Measurements from ENCODE around the gene SIGLEC1. TPM values are rescaled to one million over a fixed set of nuclear protein-coding genes. Genes with fewer than 3 reads are reported as not detected.

The SIGLEC1 gene
- total RNA-seq, 3 donors from 2014 or later = 0.05 TPM

DNA sequence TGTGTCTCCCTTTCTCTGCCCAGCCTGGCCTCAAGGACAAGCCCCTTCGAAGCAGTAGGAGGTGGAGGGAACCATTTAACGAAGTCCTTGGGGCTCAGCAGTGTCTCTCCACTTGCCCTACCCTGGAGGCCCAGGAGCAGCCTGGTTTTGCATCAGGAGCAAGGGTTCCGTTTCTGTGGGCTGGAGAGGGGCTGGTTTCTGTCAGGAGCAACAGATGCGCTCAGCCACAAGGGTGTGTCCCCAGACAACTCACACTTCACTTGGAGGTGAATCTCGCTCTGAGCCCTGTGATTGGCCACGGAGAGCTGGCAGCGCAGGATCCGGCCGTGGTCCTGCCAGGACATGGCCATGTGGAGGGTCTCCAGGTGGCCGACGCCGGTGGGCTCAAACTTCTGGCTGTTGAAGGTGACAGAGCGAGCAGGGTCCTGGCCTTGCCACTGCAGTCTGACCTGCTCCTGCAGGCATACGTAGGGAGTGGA lies 6.9 kb downstream of the SIGLEC1 start:
- Mint-ChIP-seq H3K9me3 (no peaks in the 10 kb centered on the region), H3K4me1 (ENCODE audit: low read depth) (no peaks in the 10 kb centered on the region), H3K36me3 (ENCODE audit: insufficient read depth) (no peaks in the 10 kb centered on the region), H3K4me3 (no peak overlapping the region), H3K27me3 (ENCODE audit: low read depth) (peaks cover 7% of the 10 kb centered on the region)
- DNase-seq (no peak), ATAC-seq (no peak)

DNA sequence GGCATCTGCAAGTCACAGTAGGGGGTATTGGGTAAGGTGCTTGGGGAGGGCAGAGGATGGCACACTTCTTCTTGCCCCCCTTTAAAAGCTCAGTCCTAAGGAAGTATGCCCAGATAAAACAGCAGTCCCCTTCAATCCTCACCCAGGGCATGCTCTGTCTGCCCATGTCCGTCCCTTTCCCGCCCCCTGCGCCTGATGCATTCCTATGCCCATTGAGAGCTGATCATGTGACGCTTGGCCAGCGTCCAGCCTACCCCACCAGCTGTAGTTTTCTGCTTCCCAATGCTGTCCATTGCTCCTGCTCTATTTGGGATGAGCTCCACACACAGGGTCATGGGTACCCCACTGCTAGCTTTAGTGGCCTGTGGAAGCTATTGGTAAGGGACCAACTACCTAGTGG lies 8.3 kb downstream of the SIGLEC1 start:
- DNase-seq (no peak), ATAC-seq (no peak)
- H3K4me3 Mint-ChIP-seq = no peak overlapping the region
- no peaks in the 10 kb centered on the region for H3K9me3 Mint-ChIP-seq
- no peaks in the 10 kb centered on the region for H3K4me1 Mint-ChIP-seq (ENCODE audit: low read depth)
- H3K36me3 Mint-ChIP-seq (ENCODE audit: insufficient read depth) = no peaks in the 10 kb centered on the region
- H3K27me3 Mint-ChIP-seq (ENCODE audit: low read depth) = peaks cover 7% of the 10 kb centered on the region

DNA sequence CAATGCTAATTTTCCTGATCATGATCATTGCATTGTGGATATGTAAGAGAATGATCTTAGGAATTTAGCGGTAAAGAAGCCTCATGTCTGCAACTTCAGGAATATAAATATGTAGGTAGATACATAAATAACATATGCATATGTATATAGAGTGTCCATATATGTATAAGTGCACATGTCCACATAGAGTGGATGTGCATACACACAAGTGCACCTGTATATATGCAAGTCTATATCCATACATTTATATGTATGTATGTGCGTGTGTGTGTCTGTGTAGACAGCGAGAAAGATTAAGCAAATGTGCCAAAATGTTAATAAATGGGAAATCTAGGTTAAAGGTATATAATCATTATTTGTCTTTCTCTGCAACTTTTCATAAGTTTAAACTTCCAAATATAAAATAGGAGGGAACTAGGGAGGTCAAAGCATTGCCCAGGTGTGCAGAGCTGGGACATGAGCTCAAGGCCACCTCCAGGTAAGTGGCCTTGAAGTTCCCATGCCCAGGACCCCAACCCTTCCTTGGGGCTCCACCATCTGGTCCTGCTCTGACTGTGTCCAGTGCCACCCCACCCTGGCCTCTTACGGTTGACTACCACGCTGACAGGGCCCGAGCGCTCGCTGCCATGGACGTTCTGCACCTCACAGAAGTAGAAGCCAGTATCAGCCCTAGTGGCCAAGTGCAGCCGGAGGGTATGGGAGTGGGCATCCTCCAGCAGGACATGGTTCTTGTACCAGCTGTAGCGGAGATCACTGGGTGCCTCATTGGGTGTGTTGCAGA lies 9.6 kb downstream of the SIGLEC1 start:
- no peak overlapping the region for H3K4me3 Mint-ChIP-seq

DNA sequence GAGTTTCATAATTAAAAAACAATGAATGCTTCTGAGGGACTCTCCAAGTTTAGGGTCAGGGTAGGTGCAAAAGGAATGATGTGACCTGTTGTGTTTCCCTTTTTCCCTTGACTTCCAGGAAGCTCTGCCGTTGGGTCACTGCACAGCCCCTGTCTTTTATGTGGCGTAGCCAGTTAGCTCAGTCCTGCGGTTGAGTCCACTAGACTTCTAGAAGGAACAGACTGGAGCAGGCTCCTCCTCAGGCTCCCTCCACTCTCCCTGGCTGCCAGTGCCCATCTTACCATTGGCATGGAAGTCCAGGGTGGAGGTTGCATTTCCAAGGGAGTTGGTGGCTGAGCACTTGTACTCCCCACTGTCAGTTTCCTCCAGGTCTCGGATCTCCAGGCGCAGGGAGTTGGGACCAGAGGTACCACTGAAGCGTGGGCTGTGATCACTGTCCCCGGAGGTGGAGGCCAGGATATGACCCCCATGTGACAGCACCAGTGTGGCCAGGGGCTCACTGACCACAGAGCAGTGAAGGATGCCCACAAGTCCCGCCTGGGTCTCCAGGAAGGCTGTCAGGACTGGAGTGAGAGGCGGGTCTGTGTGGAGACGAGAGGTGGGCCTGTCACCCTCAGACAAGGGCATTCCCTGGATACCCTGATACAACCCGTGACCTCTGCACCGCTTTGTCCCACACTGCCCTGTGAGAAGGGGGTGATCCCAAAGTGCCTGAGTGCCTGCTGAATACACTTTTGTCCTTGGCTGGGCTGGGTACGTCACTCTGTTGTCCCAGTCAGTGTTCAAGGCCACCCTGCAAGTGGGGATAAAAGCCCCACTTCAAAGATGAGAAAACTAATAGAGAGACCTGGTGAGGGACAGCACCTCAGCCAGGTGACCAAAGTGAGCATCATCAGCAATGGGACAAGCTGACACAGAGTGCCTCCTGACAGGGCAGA lies 11.1 kb downstream of the SIGLEC1 start:
- no peak overlapping the region for H3K4me3 Mint-ChIP-seq
- no peak for DNase-seq
- no peaks in the 10 kb centered on the region for H3K4me1 Mint-ChIP-seq (ENCODE audit: low read depth)
- ATAC-seq = no peak
- H3K27me3 Mint-ChIP-seq (ENCODE audit: low read depth) = peaks cover 4% of the 10 kb centered on the region
- H3K9me3 Mint-ChIP-seq = no peaks in the 10 kb centered on the region
- no peaks in the 10 kb centered on the region for H3K36me3 Mint-ChIP-seq (ENCODE audit: insufficient read depth)

More for the DNA sequence above, 9.6 kb downstream of the SIGLEC1 start:
- ATAC-seq (no peak), DNase-seq (no peak)
- no peaks in the 10 kb centered on the region for H3K9me3 Mint-ChIP-seq
- H3K4me1 Mint-ChIP-seq (ENCODE audit: low read depth) = no peaks in the 10 kb centered on the region
- peaks cover 4% of the 10 kb centered on the region for H3K27me3 Mint-ChIP-seq (ENCODE audit: low read depth)
- no peaks in the 10 kb centered on the region for H3K36me3 Mint-ChIP-seq (ENCODE audit: insufficient read depth)

DNA sequence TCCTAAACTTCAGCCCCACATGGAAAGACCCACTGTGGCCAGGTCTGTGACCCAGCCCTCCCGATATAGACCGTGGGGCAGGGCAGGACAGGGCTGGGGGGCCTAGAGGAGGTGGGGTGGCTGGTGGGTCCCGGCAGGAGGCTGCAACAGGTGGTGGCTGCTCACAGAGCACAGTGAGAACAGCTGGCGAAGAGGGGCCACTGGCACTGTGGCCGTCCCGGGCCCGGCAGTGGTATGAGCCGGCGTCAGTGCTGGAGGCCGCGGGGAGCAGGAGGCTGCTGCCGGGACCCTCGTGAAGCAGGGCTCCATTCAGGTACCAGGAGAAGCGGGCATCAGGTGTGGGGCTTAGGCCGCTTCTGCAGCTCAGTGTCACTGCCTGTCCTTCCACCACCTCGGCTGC lies 13.4 kb downstream of the SIGLEC1 start:
- no peak for ATAC-seq
- peaks cover 4% of the 10 kb centered on the region for H3K27me3 Mint-ChIP-seq (ENCODE audit: low read depth)
- no peaks in the 10 kb centered on the region for H3K9me3 Mint-ChIP-seq
- H3K36me3 Mint-ChIP-seq (ENCODE audit: insufficient read depth) = no peaks in the 10 kb centered on the region
- H3K4me3 Mint-ChIP-seq = no peak overlapping the region
- no peak for DNase-seq
- no peaks in the 10 kb centered on the region for H3K4me1 Mint-ChIP-seq (ENCODE audit: low read depth)

DNA sequence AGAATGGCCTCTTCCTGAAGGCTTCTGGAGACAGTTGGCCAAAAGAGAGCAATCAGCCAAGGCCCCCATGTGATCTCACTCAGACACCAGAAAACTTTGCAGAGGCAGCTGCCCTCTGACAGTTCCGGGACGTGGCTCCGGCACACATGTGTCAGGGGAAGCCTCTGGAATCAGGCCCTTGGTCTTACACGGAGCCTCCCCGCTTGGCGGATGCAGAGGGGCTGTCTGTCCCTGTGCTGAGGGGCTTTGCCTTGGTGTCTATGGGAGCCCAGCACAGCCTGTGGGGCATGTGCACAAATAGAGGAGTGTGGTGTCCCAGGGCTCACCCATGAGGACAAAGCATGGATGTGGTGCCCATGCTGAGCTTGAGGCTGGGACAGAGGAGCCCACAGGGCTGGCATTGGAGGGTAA lies 13.8 kb downstream of the SIGLEC1 start:
- Mint-ChIP-seq H3K36me3 (ENCODE audit: insufficient read depth) (no peaks in the 10 kb centered on the region), H3K9me3 (no peaks in the 10 kb centered on the region), H3K4me3 (no peak overlapping the region), H3K27me3 (ENCODE audit: low read depth) (peaks cover 4% of the 10 kb centered on the region), H3K4me1 (ENCODE audit: low read depth) (no peaks in the 10 kb centered on the region)
- ATAC-seq = no peak
- DNase-seq = no peak

DNA sequence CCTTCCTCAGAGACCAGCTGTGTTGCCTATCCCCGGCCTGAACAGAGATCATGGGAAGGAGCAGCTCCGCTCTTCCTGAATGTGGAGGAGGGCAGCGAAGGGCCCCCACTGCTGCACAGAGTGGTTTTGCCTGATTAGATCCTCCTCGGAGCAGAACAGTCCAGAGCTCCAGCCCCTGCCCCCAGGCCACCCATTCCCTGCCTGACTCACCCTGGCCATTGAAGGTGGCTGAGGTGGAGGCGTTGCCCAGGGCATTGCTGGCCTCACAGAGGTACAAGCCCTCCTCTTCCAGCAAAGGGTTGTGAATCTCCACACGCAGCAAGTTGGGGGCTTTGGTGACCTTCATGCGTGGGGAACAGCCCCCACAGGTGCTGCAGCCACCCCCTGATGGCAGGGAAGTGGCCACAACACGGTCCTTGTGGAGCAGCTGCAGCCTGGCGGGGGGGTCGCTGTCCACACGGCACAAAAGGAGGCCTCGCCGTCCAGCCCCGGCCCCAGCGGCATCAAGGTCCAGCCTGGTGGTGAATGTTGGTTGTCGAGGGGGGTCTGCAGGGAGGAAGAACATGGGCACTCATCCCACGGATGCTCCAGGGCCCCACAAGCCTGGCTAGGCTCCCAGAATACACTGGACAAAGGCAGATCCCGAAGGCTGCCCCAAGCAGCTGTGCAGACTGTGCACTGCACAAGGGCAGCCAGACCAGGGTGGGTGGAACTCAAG lies 14.7 kb downstream of the SIGLEC1 start:
- Mint-ChIP-seq H3K4me1 (ENCODE audit: low read depth) (no peaks in the 10 kb centered on the region), H3K4me3 (no peak overlapping the region), H3K9me3 (no peaks in the 10 kb centered on the region), H3K36me3 (ENCODE audit: insufficient read depth) (no peaks in the 10 kb centered on the region), H3K27me3 (ENCODE audit: low read depth) (no peaks in the 10 kb centered on the region)
- no peak for ATAC-seq
- no peak for DNase-seq

DNA sequence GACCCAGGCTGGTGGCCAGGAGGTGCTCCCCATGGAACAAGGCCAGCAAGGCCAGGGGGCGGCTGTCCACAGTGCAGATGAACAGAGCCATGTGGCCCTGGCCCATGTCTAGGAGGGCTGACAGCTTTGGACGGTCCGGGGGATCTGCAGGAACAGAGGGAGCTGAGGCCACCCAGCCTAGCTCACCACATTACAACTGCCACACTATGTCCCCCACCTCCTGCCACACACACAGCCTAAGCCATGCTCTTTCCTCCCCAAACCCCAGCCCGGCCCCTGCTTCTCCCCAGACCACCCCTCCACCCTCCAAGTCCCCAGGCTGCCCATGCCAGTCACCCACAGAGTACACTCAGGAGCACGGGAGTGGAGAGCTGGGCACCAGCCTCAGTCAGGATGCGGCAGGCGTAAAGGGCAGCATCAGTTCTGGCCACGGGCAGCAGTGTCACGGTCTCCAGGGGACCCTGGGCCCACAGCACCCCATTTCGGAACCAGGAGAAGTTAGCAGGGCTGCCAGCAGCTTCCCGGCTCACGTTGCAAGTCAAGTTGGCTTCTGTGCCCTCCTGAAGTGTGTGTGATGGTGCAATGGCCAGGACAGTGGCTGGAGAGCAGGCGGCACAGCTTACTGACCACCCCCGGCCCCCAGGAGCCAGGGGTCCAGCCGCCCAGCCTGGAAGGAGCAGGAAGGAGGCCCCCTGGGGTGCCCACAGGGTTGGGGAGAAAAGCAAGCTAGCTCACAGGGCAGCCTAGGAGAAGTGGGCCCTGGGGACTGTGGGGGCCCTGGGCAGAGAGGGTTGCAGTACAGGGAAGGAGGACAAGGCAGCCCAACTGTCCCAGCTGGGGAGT lies 15.4 kb downstream of the SIGLEC1 start:
- no peaks in the 10 kb centered on the region for H3K36me3 Mint-ChIP-seq (ENCODE audit: insufficient read depth)
- DNase-seq (no peak), ATAC-seq (peak in 1 of 2 donors; percentile 21)
- H3K27me3 Mint-ChIP-seq (ENCODE audit: low read depth) = no peaks in the 10 kb centered on the region
- H3K9me3 Mint-ChIP-seq = no peaks in the 10 kb centered on the region
- H3K4me1 Mint-ChIP-seq (ENCODE audit: low read depth) = no peaks in the 10 kb centered on the region
- no peak overlapping the region for H3K4me3 Mint-ChIP-seq

DNA sequence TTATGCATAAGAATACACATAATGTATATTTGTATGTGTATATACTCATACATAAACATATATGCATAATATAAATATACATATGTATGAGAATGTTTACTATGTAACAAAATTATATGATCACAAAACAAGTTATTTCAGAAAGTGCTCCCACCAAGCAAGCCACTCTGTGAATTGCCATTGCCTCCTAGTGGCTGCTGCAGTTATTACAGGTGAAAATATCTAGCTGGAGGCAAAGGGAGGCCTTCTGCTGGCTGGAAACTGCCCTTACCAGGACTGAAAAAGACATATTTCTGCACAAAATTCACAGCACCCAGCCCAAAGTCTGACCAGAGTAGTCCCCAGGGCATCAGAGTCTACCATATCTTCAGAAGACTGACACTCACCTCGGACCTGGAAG lies 16.2 kb downstream of the SIGLEC1 start:
- Mint-ChIP-seq H3K27me3 (ENCODE audit: low read depth) (no peaks in the 10 kb centered on the region), H3K36me3 (ENCODE audit: insufficient read depth) (no peaks in the 10 kb centered on the region), H3K4me1 (ENCODE audit: low read depth) (no peaks in the 10 kb centered on the region), H3K4me3 (no peak overlapping the region), H3K9me3 (no peaks in the 10 kb centered on the region)
- DNase-seq (no peak), ATAC-seq (no peak)

DNA sequence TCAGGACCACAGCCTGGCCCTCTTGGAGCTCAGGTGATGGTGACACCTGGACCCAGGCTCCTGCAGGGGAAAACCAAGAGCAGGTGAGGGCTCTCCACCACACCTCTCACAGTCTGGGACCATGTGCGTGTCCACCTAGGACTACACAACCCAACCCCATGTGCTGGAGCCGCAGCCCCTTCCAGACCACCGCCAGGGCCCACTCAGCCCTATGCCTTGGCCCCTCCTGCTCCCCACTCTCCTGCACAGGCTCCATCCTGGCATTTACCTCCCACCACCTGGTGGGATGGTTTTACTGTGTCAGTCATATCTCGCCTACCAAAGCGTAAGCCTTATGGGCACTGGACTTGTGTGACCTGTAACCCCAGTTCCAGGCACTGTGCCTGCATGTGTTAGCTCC lies 17.5 kb downstream of the SIGLEC1 start:
- DNase-seq = no peak
- Mint-ChIP-seq H3K27me3 (ENCODE audit: low read depth) (no peaks in the 10 kb centered on the region), H3K9me3 (no peaks in the 10 kb centered on the region), H3K4me3 (no peak overlapping the region), H3K36me3 (ENCODE audit: insufficient read depth) (no peaks in the 10 kb centered on the region), H3K4me1 (ENCODE audit: low read depth) (no peaks in the 10 kb centered on the region)
- ATAC-seq = no peak

DNA sequence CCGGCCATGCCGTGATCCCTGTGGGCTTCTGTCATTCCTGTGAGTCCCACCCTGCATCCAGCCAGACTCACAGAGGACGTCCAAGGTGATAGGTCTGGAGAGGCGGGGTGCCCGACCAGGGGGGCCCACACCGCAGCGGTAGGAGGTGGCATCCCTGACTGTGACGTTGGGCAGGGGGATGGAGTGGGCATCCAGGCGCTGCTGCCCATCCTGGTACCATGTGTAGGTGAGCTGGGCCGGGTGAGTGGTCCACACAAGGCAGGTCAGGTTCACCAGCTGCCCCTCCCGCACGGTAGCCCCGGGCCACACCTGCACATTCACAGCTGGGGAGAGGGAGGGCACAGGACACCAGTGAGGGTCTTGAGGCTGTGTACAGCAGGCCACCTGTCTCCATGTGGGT lies 19.0 kb downstream of the SIGLEC1 start:
- DNase-seq (no peak), ATAC-seq (no peak)
- Mint-ChIP-seq H3K4me3 (no peak overlapping the region), H3K36me3 (ENCODE audit: insufficient read depth) (no peaks in the 10 kb centered on the region), H3K27me3 (ENCODE audit: low read depth) (no peaks in the 10 kb centered on the region), H3K4me1 (ENCODE audit: low read depth) (no peaks in the 10 kb centered on the region), H3K9me3 (no peaks in the 10 kb centered on the region)

DNA sequence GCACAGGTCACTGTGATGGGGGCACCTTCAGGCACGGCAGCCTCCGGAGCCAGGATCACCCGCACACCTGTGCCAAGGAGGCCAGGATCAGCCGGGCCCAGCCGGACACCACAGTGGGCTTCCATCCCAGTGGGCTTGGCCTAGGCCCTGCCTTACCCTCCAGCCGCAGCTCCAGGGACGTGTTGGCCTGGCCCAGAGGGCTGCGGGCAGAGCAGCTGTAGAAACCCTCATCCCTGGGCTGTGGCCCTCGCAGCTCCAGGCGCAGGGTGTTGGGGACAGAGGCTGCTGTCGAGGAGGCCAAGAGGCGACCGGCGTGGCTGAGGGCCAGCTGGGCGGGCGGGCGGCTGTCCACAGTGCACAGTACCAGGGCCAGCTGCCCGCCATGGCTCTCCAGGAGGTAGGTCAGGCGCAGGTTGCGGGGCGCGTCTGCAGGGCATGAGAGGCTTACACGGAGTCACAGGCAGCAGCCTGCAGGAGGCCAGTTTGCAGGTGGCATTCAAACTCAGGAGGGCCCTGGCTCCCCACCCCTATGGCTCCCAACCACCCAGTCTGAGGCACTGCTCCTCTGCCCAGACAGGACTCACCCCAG lies 19.6 kb downstream of the SIGLEC1 start:
- no peak for ATAC-seq
- Mint-ChIP-seq H3K36me3 (ENCODE audit: insufficient read depth) (no peaks in the 10 kb centered on the region), H3K4me3 (no peak overlapping the region)

DNA sequence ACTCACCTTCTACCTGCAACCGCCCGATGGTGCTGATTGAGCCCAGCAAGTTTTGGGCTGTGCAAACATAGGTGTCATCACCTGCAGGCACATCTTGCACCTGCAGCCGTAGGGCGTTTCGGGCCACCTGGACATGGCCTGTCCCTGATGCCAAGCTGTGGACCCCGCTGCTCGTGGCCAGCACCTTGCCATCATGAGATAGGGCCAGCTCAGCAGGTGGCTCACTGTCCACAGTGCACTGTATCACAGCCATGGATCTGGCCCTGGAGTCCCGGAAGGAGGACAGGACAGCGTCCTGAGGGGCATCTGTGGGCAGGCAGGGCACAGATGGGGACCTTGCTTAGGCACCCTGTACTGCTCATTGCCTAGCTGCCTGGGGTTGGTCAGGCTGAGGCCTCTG lies 20.5 kb downstream of the SIGLEC1 start:
- H3K27me3 Mint-ChIP-seq (ENCODE audit: low read depth) = no peaks in the 10 kb centered on the region
- no peak overlapping the region for H3K4me3 Mint-ChIP-seq
- DNase-seq (no peak), ATAC-seq (no peak)
- H3K36me3 Mint-ChIP-seq (ENCODE audit: insufficient read depth) = no peaks in the 10 kb centered on the region
- no peaks in the 10 kb centered on the region for H3K9me3 Mint-ChIP-seq
- no peaks in the 10 kb centered on the region for H3K4me1 Mint-ChIP-seq (ENCODE audit: low read depth)

More for the DNA sequence above, 19.6 kb downstream of the SIGLEC1 start:
- Mint-ChIP-seq H3K9me3 (no peaks in the 10 kb centered on the region), H3K4me1 (ENCODE audit: low read depth) (no peaks in the 10 kb centered on the region), H3K27me3 (ENCODE audit: low read depth) (no peaks in the 10 kb centered on the region)
- DNase-seq = no peak

Data from activated T-cell treated with anti-CD3 and anti-CD28 coated beads, Interleukin-2, amount 50 U/mL, for 4 hours (primary cell).